HG03066 (cell line): ENCODE data around the gene METRNL.

Source experiments
- ATAC-seq: cut with Tn5 transposase; IDR thresholded peaks from one replicate; pipeline ENCODE4 v1.9.1; 2021; ENCODE audit warnings: low read depth; ENCODE audit not compliant: unreplicated experiment

Gene METRNL

GRCh38 chr17:83078378-83079351 is 744 bp upstream of the METRNL start:
- no peak for ATAC-seq

GRCh38 chr17:83079766-83080578 is 563 bp downstream of the METRNL start:
- ATAC-seq, result no peak

GRCh38 chr17:83080579-83080857 is 1.1 kb downstream of the METRNL start:
- no peak for ATAC-seq

- ATAC-seq, result no peak
These were observed 1.7 kb downstream of the METRNL start for GRCh38 chr17:83080858-83081683.

GRCh38 chr17:83081684-83082201 is 2.3 kb downstream of the METRNL start:
- no peak for ATAC-seq

DNA sequence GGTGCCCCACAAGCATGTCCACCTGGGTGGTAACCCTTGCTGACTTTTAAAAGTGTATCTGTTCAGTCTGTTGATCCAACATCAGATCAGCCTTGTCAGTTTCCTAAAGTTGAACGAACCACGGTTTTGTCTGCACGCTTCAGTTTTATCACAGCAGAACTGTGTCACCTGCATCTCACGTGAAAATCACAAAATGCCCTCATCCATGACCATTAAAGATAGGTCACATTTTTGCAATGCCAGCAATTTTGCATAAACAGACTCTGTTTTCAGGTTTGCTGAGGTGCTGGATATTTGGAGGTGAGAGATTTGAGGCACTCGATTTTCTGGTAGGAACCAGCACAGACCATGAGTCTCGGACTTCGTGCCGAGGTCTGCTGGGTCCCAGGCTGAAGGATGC is 3.0 kb downstream of the METRNL start:
- no peak for ATAC-seq

DNA sequence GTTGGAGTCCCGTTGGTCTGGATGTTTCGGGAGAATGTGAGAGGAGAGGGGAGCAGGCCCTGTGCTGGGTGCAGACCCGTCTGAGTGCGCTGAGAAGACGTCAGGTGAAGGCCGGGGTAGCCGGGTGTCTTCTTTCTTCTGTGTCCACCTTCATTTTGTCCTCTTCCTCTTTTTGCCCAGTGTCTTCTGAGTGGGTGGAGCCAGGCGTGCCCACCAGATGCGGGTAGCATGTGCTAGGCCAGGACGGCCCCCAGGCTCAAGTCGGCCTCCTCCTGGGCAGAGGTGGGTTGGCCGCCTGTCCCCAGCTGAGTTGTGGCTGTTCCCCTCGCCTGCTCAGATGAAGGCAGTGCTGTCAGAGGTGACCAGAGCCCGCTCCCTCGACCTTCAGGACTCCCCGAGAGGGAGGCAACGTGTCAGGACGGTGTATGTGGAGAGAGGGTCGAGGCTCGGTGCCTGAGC is 3.5 kb downstream of the METRNL start:
- no peak for ATAC-seq

- no peak for ATAC-seq
These were observed 4.2 kb downstream of the METRNL start for GRCh38 chr17:83083368-83084201.

GRCh38 chr17:83084214-83084613 is 4.8 kb downstream of the METRNL start:
- no peak for ATAC-seq

DNA sequence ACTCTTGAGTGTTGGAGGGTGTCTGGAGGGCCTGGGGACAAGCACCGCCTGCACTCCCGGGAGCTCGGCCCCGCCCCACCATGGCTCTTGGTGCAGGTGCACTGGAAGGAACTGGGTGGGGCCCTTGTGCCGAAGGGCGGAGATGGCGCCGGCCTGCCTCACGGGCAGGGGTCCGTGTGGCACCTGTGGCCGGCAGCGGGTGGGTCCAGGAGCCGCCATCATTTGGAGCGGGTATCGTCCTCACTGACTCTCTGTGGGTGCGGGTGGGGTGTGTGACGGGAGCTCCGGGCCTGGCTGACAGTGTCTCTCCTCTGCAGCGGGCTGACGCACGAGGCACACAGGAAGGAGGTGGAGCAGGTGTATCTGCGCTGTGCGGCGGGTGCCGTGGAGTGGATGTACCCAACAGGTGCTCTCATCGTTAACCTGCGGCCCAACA is 5.2 kb downstream of the METRNL start:
- no peak for ATAC-seq

DNA sequence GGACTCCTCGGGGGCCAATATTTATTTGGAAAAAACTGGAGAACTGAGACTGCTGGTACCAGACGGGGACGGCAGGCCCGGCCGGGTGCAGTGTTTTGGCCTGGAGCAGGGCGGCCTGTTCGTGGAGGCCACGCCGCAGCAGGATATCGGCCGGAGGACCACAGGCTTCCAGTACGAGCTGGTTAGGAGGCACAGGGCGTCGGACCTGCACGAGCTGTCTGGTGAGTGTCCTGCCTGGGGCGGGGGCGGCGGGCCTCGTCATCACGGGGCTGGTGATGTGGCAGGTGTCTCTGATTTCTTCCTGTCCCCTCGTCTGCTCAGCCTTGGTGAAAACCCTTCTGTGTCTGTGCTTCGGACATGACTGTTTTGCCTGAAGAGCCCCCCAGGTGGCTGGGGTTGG is 5.7 kb downstream of the METRNL start:
- no peak for ATAC-seq

- no peak for ATAC-seq
These were observed 6.3 kb downstream of the METRNL start for GRCh38 chr17:83085526-83086198.

GRCh38 chr17:83086199-83086880 is 6.9 kb downstream of the METRNL start:
- no peak for ATAC-seq

DNA sequence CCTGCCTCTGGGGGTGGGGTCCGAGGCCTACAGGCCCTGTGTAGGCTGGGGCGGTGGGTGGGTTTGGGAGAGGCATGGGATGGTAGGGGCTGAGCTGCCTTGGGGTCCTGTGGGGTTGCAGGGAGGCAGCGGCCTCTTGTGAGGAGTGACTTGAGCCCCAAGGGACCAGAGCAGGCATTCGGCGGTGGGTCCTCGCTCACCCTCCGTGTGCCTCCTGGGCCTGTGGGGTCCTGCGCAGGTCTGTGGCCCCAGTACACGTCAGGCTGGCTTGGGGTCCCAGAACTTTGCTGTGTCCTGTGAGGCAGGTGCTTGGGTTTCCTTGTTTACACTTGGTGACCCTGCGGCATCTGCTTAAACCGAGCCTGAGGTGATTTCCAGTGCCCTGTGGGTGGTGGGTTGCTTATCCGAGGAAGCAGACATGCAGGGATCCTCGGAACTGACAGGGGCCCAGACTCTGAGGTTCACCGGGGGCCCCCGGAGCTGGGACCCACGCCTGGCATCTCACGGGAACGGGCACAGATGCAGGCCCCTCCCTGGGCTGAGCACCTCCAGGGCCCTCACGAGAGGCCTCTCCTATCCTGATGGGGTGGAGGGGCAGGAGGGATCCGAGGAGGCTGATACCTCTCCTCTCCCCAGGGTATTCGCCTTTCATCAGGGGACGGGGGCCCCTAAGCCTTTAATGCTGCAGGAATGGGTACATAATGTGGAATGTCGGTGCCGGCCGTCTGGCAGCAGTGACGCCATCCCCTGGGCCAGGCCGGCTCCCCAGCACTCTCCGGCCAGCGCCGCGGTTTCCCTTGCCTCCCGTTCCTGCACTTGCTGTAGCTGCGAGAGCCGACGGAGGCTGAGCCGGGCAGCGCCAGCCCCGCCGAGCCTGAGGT is 7.7 kb downstream of the METRNL start:
- no peak for ATAC-seq

DNA sequence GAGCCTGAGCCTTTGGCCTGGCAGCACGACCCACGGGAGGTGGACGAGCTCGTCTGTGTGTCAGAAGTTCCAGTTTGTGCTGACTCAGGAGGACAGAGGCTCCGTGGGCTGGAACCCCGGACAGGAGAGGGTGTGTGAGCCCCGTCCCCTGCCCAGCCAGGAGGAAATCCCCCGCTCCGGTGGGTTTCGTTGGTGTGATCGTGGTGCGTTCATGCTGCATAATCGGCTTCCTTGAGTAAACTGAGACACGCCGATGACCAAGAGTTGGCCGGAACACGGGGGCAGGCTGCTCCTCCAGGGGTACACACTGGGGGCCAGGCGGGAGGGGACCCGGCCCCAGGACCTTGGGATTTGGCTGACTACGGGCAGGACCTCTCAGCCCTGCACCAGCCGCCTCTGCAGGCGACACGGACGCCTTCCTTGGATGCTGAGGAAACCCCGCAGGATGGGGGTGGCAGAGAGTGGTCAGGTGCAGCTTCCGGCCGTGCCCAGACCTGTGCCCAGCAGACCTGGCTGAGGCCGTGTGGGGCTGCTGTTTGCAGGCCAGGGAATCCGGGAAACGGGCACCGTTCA is 8.5 kb downstream of the METRNL start:
- ATAC-seq, result no peak

GRCh38 chr17:83088451-83088850 is 9.0 kb downstream of the METRNL start:
- no peak for ATAC-seq

- ATAC-seq, result no peak
These were observed 9.5 kb downstream of the METRNL start for GRCh38 chr17:83088909-83089308.
